ENCODE measurements around the gene DUSP15. TPM values are rescaled to one million over a fixed set of nuclear protein-coding genes. Genes with fewer than 3 reads are reported as not detected.
A peak's percentile ranks its signal among the peaks of the same experiment; 100 is the strongest.

DUSP15 gene
- not detected in 2 replicates for total RNA-seq

GRCh38 chr20:31869942-31870725, at the start of gene DUSP15, which contains the start of gene TTLL9:
TSS of gene DUSP15 (minus strand) at chr20:31870527. CDS start at chr20:31870337, 190 bp downstream.
TSS of gene TTLL9 (plus strand) at chr20:31870634. CDS start at chr20:31871127, 493 bp downstream.

DNA sequence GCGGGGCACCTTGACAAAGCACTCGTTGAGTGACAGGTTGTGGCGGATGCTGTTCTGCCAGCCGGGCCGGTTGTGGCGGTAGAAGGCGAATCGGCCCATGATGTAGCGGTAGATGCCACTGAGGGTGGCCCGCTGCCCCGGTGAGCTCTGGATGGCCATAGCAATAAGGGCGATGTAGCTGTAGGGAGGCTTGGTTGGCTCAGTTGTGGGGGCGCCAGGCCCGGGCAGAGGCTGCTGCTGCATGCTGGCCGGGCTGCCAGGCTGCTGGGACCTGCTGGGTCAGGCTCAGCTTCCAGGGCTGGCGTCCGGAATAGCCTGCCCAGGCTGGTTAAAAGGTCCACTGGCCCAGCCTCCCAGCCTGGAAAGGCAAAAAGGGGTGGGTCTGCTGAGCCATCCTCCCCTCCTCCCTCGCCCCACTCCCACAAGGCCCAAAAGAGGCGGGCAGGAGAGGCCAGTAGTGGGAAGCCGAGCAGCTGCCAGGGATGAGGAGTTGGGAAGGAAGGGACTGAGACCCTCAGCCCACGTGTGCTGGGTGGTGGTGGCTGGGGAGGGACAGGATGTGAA, 24.9 kb downstream of the DUSP15 start, which contains the start of gene FOXS1:
FOXS1 (minus strand) TSS at position 305 of the 564 bp plus-strand sequence; CDS start at position 243, 62 bp downstream.

DNA sequence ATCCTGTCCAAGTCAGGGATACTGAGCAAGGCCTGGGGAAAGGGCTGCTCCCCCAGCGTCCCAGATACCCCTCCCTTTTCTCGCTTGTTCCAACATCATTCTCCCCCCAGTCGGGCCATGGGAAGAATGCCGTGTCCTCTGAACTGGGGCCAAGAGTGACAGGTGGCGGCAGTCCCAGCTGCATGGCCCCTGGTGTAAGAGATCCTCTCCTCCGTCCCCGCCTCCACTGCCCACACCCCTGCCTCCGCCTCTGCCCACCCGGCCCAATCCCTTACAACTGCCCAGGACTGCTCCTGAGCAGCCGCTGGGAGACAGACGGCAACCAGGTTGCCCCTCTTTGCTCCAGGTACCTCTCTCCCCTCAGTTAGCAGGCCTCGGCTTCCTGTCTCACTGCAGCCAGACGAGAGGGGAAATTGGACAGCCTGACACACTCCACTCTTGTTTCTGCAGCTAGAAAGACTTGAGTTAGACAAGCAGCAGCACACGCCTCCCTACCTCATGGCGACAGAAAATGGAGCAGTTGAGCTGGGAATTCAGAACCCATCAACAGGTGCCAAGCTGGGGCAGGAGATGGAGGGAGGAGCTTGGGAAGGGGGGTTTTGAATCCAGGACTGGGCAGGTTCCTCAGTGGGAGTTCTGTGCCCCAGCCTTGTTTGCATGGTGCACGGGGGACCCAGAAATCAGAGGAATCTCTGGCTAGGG, 51.1 kb downstream of the DUSP15 start, which contains the start of gene MYLK2:
MYLK2 (plus strand) TSS at position 274 of the 702 bp plus-strand sequence; CDS start at position 499, 225 bp downstream.

Small RNA genes lying within 50 kb of the gene (small RNA-seq; reads per million reads assigned to genes)
- gene RNU1-94P = 1.9 reads per million, percentile 77 among the genes with 10 or more reads in this experiment

Other genes starting within 250 kb of the DUSP15 start
- not detected in 2 replicates for gene COX4I2, start 232.6 kb downstream of the DUSP15 start, total RNA-seq
- gene BCL2L1, start 147.7 kb downstream of the DUSP15 start, total RNA-seq = 73.4 and 115 TPM in 2 replicates
- gene TPX2, start 131.2 kb downstream of the DUSP15 start, total RNA-seq = 11.4 and 26.5 TPM in 2 replicates
- gene MYLK2, start 51.2 kb downstream of the DUSP15 start, total RNA-seq = 0.22 TPM in 1 of 2 replicates, not detected in the other
- gene FOXS1, start 24.9 kb downstream of the DUSP15 start, total RNA-seq = not detected in 2 replicates
- under 0.01 TPM in 1 of 2 replicates, not detected in the other for gene TTLL9, start 107 bp upstream of the DUSP15 start, total RNA-seq
- gene PDRG1, start 81.5 kb upstream of the DUSP15 start, total RNA-seq = 2.5 and 2.7 TPM in 2 replicates
- under 0.01 TPM in 1 of 2 replicates, not detected in the other for gene XKR7, start 97.6 kb upstream of the DUSP15 start, total RNA-seq
- not detected in 2 replicates for gene CCM2L, start 139.9 kb upstream of the DUSP15 start, total RNA-seq
- gene HCK, start 181.7 kb upstream of the DUSP15 start, total RNA-seq = not detected in 2 replicates
- 52.6 and 64.3 TPM in 2 replicates for gene TM9SF4, start 239.2 kb upstream of the DUSP15 start, total RNA-seq